NCI-H1417 (cell line): Measurements from ENCODE around the gene NOS1.
A peak's percentile ranks its signal among the peaks of the same experiment; 100 is the strongest.
"Not testable (repeated sequence)": the region's sequence is repeated elsewhere in the genome, so short reads cannot be mapped to it uniquely, and the experiment has no call there.

Experiments used
- DNase-seq, 3 experiments: peaks; one replicate each; lab custom pipeline; 2025; lab: John Stamatoyannopoulos, UW

The NOS1 gene

DNA sequence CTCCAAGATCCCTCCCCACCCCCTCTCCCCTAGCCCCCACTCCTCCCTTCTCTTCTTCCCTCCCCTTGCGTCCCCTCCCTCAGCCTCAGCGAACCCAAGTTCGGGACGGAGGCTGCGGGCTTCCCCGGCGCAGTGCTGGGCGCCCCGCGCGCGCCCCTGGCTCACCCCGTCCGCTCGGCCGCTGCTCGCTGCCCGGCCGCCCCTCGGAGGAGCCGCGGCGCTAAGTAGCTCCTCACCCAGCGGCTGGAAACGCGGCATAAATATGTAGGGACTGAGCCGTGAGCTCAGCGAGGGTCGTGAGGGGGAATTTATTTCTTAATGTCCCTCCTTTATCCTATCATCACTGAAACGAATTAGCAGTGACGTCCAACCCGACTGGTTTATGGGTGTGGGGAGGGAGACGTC, at the start of gene NOS1:
TSS of gene NOS1 (minus strand) at position 280 of the 405 bp plus-strand sequence. CDS start 30,557 bp downstream, outside the sequence.
- DNase-seq, result peak in 1 of 3 experiments; percentile 34

- no peak for DNase-seq
These were observed 47.9 kb upstream of the NOS1 start for GRCh38 chr12:117409286-117409685.

DNA sequence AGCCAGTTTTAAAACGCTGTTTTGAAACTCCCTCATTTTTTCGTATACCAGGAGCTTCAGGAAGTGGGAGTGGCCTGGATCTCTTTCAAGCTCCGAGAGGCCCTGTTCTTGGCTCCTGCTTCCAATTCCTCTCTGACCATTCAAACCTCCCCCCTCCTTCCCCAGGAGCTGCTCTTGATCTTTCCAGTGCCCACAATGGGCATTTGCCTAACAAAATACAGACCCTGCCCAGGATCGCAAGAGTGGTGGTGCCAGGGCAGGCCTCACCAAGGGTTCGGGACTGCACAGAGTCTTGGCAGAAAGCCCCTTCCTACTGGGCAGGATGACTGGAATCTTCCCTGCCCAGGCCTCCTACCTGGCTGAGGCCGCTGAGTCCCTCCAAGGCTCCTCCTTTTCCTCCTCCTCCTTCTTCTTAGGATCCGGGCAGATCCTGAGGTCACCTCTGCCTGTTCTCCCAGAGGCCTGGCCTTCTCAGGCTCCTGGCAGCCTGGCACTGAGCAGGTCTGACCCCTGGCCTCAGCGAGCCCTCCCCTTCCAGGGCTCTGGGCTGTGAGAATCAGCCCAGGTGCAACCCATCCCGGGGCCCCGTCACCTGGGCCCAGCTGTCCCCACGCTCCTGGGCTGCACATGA, 46.9 kb upstream of the NOS1 start:
- peak in 1 of 3 experiments; percentile 12 for DNase-seq

GRCh38 chr12:117404940-117405339, 43.5 kb upstream of the NOS1 start:
- DNase-seq, result no peak

DNA sequence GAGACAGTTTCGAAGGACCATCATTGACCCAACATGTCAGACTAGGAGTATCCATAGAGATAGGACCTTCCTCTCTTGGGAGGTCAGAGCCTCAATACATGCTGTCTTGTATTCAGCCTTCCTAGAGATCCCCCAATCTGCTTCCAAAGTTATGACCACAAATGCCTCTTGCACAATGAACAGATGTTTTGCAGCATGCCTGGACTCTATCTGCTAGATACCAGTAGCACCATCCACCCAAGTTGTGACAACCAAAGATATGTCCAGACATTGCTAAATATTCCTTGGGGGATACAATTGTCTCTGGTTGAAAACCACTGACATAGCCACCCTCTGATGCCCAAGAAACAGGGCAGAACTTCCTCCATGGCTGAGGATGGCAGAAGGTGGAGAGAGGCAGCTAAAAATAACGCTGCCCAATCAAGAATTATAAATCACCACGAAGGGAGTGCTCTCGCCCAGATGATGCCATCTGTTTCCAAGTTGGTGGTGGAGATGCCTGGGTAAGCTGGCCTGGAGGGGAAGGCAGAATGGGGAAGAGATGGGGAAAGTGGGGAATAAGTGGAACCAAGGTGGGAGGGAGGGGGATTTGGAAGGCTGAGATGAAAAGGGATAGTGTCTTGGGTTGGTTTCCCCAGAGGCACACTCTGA, 42.9 kb upstream of the NOS1 start:
- no peak for DNase-seq

- DNase-seq, result no peak
These were observed 42.2 kb upstream of the NOS1 start for GRCh38 chr12:117403586-117404139.

DNA sequence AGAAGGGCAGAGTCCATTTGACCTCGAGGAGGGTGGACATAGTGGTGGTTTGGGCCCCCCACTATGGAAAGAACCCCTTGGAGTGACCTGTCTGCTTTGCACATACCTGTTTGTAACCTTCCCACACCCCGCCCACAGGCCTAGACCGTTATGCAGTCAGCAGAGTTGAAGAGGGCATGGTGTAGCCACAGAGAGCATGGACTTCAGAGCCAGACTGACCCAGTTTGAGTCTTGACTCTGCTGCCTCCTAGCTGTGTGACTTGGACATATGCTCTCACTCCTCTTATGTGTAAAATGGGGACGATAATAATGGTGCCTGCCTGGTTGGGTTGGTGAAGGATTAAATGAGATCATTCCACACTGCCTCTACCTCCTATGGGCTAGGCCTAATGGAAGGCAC, 40.9 kb upstream of the NOS1 start:
- DNase-seq, result no peak

GRCh38 chr12:117400912-117401311, 39.5 kb upstream of the NOS1 start:
- no peak for DNase-seq

- DNase-seq, result not testable (repeated sequence)
These were observed 37.1 kb upstream of the NOS1 start for GRCh38 chr12:117398482-117398881.

DNA sequence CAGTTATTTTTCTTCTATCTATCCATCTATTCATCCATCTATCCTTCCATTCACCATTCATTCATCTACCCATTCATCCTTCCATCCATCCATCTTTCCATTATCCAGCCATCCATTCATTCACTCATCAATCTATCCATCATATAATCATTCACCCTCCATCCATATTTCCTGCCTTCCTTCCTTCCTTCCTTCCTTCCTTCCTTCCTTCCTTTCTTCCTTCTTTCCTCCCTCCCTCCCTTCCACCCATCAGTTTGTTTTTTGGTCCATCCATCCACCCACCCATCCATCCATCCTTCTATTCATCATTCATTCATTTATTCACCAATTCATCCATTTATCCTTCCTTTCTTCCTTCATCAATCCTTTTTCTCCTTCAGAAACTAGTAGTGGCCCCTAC, 34.3 kb upstream of the NOS1 start:
- DNase-seq, result no peak

GRCh38 chr12:117394491-117394890, 33.1 kb upstream of the NOS1 start:
- no peak for DNase-seq

GRCh38 chr12:117393656-117394055, 32.2 kb upstream of the NOS1 start:
- no peak for DNase-seq

- no peak for DNase-seq
These were observed 29.4 kb upstream of the NOS1 start for GRCh38 chr12:117390866-117391265.

- DNase-seq, result peak in 2 of 3 experiments; percentile 77 to 93
These were observed 27.6 kb upstream of the NOS1 start for GRCh38 chr12:117388951-117389446.

DNA sequence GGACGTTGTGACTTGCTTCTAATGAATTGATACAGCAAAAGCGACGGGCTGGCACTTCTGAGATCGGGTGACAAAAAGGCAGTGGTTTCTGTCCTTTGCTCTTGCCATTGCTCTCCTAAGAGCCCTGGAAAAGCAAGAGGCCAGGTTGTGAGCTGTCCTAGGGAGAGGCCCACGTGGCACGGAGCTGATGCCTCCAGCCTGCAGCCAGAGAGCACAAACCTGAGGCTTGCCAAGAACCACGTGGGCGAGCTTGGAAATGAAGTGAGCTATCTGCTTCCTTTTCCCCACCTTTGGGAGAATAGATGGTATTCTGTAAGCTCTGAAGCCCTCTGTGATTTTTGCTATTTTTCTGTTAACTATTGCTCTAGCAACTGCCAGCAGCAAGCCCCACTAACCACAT, 26.4 kb upstream of the NOS1 start:
- DNase-seq, result no peak

DNA sequence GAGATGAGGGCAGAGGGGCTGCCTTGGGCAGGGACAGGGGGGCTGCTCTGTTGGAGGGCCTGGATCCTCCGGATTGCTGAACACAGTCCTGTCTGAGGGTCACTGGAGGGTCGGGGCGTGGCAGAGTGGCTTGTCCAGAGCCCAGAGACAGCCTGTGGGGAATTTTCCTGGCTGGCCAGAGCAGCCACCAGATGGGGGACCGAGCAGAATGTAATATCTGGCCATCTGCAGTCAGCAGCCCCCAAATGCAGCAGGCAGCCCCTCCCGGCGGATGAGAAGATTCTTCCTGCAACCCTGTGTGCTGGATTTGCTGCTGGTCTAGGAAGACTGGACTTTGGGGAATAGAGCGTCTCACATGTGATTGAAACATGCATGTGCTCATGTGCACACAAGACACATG, 23.3 kb upstream of the NOS1 start:
- DNase-seq, result no peak

DNA sequence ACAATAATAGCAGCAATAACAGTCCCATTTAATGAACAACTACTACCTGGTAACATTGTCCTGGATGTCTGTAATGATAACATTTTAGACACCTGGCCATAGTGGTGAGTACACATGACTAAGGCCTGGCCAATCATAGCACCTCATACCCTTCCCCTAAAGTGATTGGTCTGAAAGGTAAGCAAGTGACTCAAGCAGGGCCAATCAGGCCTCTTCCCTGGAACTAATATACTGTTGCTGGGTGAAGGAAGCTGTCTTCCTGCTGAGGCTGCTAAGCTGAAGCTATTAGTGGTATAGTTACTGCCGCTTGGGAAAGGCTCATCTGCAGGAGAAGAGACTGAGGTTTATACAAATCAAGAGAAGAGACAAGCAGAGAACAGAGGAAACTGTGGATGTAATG, 18.7 kb upstream of the NOS1 start:
- DNase-seq, result no peak

DNA sequence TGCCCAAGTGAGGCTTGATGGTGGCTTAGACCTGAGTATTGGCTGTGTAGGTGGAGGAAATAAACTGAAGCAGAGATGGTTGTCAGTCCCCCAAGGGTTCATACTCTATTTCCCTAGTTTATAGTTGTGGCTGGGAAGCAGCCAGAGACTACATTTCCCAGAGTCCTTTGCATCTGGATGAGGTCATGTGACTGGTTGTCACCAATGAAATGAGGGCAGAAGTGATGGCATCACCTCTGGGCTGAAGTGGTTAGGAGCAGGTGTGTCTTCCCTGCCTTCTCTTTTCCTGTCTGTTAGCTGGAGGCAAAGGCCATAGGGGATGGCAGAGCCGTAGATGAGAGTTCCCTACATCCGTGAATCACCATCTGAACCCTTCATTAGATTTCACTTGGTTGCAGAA, 16.3 kb upstream of the NOS1 start:
- DNase-seq, result peak in 2 of 3 experiments; percentile 33 to 35

DNA sequence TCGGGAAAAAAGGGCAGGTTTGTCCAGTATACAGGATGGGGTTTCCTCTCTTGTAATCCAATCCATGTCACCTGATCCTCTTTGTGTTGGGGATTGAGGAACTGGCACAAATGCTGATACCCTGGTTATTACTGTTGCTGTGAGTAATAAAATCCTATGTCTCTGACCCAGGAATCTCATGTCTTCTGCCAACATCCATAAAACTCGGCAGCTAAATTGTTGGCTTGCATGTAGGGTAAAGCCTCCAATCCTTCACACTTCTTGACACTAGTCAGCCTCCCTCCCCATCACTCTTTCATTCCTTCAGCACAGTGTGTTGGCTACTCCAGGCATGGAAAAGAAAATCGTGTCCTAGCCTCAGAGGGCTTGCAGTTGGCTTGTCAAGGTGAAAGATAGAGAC, 9.2 kb upstream of the NOS1 start:
- DNase-seq, result no peak

GRCh38 chr12:117370000-117370399, 8.6 kb upstream of the NOS1 start:
- not testable (repeated sequence) for DNase-seq

- peak; percentile 81 to 93 (median 92) for DNase-seq
These were observed 5.7 kb upstream of the NOS1 start for GRCh38 chr12:117367006-117367638.

DNA sequence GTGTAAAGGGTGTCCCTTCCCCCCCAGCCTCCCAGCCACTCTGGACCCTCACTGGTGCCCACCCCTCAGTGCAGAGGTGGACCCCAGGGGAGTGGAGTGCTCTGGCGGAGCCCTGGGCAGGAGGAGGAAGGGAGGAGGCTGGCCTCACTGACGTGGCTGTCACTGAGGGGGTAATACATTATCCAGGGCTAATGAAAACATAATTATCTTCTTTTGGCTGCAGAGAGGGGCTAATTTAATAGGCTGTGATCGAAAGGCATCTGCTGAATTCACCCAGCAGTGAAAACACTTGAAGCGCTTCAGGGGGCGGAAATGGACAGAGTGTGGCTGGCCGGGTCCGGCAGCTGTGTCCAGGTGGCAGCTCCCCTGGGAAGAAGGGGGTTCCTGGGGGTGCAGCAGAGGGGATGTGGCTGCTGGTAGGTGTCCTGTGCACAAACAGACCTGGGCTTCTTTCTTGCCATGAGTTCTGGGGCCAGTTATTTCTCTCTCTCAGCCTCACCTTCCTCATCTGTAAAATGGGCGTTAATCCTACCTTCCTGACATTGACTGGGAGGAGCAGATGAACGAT, 3.7 kb upstream of the NOS1 start:
- DNase-seq, result peak in 2 of 3 experiments; percentile 70 to 89
